ENCODE results near the gene TUBAL3.

Gene TUBAL3

GRCh38 chr10:5404208-5405041 lies at the start of gene TUBAL3:
TUBAL3 (minus strand) TSS chr10:5404828; CDS start chr10:5404792, 36 bp downstream.
- DNase-seq: no peak

- DNase-seq: no peak
Measured at GRCh38 chr10:5453749-5454489, 49.3 kb upstream of the TUBAL3 start.

GRCh38 chr10:5450605-5451384 lies 46.2 kb upstream of the TUBAL3 start:
- DNase-seq: no peak

- no peak for DNase-seq
Measured at GRCh38 chr10:5449823-5450222, 45.2 kb upstream of the TUBAL3 start.

- no peak for DNase-seq
Measured at GRCh38 chr10:5449227-5449626, 44.6 kb upstream of the TUBAL3 start.

- no peak for DNase-seq
Measured at GRCh38 chr10:5448333-5449001, 43.8 kb upstream of the TUBAL3 start.

- DNase-seq: peak; percentile 89
Measured at GRCh38 chr10:5447611-5448071, 43.0 kb upstream of the TUBAL3 start.

- no peak for DNase-seq
Measured at GRCh38 chr10:5447056-5447455, 42.4 kb upstream of the TUBAL3 start.

GRCh38 chr10:5446390-5446926 lies 41.8 kb upstream of the TUBAL3 start:
- DNase-seq: peak; percentile 87

GRCh38 chr10:5445006-5445405 lies 40.4 kb upstream of the TUBAL3 start:
- no peak for DNase-seq

- DNase-seq: peak; percentile 84
Measured at GRCh38 chr10:5443429-5443828, 38.8 kb upstream of the TUBAL3 start.

GRCh38 chr10:5442990-5443370 lies 38.4 kb upstream of the TUBAL3 start:
- DNase-seq: no peak

- DNase-seq: peak; percentile 72
Measured at GRCh38 chr10:5442065-5442989, 37.7 kb upstream of the TUBAL3 start.

- DNase-seq: no peak
Measured at GRCh38 chr10:5441106-5441505, 36.5 kb upstream of the TUBAL3 start.

- no peak for DNase-seq
Measured at GRCh38 chr10:5440206-5440605, 35.6 kb upstream of the TUBAL3 start.

- no peak for DNase-seq
Measured at GRCh38 chr10:5435328-5435727, 30.7 kb upstream of the TUBAL3 start.

GRCh38 chr10:5434017-5434753 lies 29.6 kb upstream of the TUBAL3 start:
- peak; percentile 58 for DNase-seq

GRCh38 chr10:5433182-5433581 lies 28.6 kb upstream of the TUBAL3 start:
- no peak for DNase-seq

GRCh38 chr10:5428133-5428532 lies 23.5 kb upstream of the TUBAL3 start:
- DNase-seq: no peak

- DNase-seq: no peak
Measured at GRCh38 chr10:5424751-5425150, 20.1 kb upstream of the TUBAL3 start.

- no peak for DNase-seq
Measured at GRCh38 chr10:5423771-5424170, 19.1 kb upstream of the TUBAL3 start.

All from activated CD4-positive, alpha-beta T cell treated with anti-CD3 and anti-CD28 coated beads, Interleukin-2, Interleukin-6, amounts not matched to agents 100 ng/mL and 50 ng/mL, durations not matched to agents 16 hours and 8 hours (primary cell).